Measurements from ENCODE around the gene TMC6.
"Not testable (repeated sequence)": the region's sequence is repeated elsewhere in the genome, so short reads cannot be mapped to it uniquely, and the experiment has no call there.

Gene TMC6

DNA sequence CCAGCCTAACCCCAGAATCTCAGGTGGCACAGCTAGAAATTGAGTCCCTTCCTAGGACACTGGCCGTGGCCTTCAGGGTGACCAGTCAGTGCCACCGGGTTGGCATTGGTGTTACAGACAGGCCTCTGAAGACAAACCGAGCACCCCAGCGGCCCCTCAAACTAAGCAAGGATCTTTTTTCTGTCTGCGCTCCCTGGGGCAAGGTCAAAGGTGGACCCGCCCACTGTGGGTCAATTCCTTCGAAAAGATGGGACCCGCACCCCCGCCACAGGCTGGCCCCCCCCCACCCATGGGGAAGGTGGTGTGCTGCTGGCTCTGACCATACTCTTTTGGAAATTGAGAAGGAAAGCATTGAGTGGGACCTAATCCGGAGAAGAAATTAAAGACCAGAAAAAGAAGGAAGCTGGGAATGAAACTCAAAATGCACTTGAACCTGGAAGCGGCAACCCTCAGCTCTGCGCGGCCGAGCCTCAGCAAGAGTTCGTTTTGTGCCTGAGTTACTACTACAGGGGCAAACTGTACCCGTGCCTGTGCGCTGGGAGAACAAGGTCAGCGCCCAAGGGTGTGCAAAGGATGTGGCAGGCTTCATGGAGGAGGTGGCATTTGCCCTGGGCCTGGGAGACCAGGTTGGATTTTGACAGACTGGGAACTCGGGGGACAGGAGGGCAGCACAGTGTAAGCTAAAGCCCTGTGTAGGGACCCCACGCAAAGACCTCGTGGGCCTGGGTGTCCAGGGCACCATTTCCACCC lies 20.4 kb downstream of the TMC6 start:
- no peak for DNase-seq

DNA sequence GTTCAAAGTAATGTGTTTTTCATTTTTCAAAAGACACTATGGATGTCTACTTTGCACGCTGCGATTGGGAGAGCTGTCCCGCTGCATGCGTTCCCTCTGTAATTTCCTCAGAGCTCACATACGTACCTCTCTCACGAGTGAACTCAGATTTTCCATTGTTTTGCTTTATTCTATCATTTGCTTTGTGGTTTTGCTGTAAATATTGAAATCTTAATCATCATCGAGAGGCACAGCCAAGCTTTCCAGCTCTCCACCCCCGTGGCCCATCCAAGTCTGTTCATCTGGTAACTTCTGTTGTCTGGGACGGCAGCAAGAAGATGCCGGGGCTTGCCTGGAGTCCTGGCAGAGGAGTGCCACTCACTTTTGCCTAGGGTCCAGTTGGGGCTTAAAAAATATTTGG lies 21.1 kb downstream of the TMC6 start:
- no peak for DNase-seq

DNA sequence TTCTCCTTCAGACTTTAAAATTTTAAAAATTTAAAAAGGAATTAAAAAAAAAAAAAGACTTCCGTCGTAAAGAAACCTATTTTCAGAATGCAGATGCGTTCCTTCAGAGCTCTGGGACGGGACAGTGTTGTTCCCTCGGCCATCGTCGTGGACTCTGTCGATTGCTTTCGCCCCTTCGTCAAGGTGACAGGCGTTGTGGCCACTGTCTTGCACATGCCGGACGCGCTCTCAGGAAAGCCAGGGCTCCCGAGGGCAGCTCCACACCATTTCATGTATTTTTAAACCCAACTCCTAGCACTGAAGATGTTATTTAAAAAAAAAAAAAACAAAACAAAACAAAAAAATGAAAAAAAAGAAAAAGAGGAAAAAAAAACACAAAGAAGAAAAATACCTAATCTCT lies 22.3 kb downstream of the TMC6 start:
- no peak for DNase-seq

DNA sequence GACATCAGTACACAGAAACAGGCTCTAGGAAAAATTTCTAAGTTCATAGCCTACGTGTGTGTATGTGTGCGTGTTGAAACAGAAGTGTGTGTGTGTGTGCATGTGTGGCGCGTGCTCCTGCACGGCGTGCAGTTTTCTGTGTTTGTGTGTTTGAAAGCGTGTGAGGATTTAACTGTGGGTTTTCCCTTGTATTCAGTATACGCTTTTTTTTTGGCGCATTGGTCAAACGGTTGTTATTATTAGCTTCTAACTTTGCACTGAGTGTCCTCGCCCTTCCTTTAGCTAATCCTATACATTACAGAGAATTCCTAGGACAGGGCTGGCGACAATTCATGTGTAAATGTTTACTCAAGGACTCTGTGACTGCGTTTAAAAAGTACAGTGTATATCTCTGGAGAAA lies 23.0 kb downstream of the TMC6 start:
- no peak for DNase-seq

DNA sequence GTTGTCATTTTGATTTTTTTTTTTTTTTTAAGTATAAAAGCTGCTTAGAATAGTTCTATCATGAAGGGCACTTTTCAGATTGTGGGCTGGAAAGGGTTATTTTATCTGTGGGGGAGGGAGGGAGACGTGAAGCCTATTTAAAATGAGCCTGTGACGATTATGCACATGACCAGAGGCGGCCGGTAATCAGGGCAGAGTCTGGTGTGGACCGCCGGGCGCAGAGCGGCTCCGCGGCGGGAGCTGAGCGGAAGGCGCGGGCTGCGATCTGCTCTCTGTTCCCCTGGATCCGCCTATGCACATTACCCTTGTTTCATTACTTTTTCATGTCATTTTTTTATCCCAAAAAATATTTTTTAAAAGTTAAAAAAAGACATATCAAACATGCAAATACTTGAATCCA lies 23.5 kb downstream of the TMC6 start:
- no peak for DNase-seq

DNA sequence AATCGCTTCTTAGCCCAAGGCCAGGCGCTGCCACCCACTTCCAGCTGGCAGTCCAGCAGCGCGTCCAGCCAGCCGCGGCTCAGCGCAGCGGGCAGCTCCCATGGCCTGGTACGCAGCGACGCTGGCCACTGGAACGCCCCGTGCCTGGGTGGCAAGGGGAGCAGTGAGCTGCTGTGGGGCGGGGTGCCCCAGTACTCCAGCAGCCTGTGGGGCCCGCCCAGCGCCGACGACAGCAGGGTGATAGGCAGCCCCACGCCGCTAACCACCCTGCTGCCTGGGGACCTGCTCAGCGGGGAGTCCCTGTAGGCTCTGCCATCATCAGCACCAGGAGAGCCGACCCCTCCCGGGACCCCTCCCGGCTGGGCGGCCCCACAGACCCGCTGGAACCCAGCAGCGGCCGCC lies 24.0 kb downstream of the TMC6 start:
- no peak for DNase-seq

DNA sequence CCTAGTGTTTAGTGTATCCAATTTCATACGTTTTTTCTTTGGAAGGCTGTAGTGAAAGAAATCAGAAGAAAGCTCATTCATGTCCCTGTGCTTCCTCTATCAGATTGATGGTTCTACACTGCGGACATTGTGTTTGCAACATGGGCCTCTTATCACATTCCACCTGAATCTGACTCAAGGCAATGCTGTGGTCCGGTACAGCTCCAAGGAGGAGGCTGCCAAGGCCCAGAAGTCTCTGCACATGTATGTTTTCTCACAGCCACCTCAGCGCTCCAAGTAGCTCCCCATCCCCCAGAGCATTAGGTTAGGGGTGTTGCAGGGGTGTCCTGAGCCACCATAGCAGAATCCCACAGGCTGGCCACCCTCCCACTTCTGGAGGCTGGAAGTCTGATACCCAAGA lies 25.2 kb downstream of the TMC6 start:
- no peak for DNase-seq

DNA sequence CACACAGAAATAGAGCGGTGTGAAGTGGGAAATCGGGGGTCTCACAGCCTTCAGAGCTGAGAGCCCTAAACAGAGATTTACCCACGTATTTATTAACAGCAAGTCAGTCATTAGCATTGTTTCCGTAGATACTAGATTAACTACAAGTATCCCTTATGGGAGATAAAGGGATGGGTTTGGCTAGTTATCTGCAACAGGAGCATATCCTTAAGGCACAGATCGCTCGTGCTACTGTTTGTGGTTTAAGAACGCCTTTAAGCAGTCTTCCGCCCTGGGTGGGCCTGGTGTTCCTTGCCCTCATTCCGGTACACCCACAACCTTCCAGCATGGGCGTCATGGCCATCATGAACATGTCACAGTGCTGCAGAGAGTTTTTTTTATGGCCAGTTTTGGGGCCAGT lies 27.0 kb downstream of the TMC6 start:
- no peak for DNase-seq

DNA sequence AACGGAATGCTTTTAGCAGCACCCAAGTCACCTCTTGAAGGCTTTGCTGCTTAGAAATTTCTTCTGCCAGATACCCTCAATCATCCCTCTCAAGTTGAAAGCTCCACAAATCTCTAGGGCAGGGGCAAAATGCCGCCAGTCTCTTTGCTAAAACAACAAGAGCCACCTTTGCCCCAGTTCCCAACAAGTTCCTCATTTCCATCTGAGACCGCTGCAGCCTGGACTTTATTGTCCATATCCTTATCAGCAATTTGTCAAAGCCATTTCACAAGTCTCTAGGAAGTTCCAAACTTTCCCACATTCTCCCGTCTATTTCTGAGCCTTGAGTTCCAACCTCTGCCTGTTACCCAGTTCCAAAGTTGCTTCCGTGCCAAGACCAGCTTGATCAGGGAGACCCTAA lies 27.4 kb downstream of the TMC6 start:
- peak; percentile 28 for DNase-seq

DNA sequence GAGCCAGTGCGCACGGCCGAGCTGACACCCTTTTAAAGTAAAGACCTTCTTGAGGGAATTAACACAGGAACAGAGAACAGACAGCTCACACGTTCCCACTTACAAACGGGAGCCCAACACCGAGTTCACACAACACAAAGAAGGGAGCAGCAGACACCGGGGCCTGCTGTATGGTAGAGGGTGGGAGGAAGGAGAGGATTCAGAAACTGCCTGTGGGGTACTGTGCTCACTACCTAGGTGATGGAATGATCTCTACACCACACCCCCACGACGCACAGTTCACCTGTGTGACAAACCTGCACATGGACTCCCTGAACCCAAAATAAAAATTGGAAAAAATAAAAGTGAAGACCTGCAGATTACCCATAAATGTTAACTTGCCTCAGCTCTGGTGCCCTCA lies 32.5 kb downstream of the TMC6 start:
- DNase-seq = no peak

DNA sequence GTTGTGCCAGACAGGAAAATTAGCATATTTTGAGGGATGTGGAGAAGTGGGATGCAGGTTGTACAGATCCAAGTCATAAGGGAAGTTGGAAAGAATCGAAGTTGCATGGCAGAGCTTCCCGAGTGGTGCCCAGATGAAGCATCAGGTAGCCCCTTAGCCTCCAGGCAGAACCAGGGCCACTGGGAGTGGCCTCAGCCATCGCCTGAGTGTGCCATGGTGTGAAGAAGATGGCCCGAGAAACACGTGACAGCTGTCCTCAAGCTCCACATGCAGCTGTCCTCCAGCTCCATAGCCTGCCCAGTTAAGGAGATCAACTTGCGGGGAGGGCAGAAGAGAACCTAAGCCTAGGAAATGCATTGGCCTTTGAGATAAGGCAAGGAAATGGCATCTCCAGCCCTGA lies 33.5 kb downstream of the TMC6 start:
- no peak for DNase-seq

DNA sequence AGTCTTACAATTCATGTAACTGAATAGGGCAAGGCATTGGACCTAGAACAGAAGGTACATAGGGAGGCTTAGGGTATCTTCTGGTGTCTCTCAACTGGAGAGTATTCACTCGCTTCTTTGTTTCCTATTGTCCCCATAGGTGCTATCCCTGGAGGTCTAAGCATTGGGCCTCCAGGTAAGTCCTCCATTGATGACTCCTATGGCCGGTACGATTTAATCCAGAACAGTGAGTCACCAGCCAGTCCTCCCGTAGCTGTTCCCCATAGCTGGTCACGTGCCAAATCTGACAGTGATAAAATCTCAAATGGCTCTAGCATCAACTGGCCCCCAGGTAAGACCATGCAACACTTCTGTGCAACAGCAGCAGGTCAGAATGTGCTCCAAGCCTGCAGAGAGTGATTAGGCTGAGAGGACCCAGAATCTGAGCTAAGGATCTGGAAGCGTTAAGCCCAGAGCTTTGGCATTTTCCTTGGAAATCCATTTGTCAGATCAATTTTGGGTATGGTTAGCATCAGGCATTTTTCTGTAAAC lies 35.7 kb downstream of the TMC6 start:
- no peak for DNase-seq

DNA sequence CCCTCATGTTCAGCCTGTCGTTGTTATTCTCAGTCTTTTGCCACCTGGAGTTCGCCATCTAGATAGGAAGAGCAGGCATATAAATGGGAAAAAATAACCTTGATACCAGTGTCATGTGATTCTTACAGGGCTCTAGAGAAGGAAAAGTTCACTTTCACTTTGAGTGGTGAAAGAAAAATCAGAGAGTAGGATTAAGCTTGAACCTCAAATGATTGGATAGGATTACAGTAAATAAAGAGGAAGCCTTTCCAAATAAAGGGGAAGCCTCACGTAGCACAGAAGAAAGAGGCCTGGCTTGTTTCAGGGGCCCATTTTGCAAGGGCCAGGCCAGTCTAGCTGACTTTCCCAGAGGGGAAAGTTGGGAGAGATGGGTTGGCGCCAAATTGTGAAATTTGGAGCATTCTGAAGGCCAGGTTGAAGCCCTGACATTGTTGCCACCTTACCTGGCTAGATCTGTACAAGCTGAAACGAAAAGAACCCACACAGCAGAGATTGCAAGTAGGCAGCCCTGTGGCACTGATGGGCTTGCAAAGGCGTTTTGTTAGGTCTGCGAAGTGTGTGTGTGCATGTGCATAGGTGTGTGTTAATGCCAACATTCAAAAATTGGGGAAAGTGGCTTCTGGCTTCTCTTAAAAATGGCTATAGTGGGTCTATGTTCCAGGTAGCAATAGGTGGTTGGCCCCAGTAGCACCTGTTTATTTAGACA lies 38.8 kb downstream of the TMC6 start:
- DNase-seq = peak; percentile 50

DNA sequence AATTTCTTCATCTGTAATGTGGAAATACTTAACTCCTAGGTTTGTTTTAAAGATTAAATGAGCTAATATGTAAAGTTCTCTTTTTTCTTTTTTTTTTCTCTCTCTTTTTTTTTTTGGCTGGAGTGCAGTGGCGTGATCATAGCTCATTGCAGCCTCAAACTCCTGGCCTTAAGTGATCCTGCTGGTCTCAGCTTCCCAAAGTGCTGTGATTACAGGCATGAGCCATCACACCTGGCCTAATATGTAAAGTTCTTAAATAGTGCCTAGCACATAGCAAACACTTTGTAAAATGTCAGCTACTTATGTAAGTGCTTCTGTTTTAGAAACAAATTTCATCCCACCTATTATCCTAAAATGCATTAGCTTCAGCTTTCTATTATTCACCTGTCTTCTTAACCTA lies 40.0 kb downstream of the TMC6 start:
- no peak for DNase-seq

DNA sequence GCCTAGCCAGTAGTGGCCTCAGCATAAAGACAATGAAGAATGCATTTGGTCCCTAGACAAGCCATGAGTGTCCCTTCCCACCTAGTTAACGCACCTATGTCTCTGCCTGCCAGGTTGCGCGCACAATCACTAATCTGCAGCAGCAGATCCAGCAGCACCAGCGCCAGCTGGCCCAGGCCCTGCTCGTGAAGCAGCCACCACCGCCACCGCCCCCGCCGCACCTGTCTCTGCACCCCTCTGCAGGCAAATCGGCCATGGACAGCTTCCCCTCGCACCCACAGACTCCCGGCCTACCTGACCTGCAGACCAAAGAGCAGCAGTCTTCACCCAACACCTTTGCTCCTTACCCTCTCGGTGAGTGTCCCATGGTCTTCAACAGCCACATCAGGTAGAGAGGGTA lies 41.8 kb downstream of the TMC6 start:
- DNase-seq = no peak

DNA sequence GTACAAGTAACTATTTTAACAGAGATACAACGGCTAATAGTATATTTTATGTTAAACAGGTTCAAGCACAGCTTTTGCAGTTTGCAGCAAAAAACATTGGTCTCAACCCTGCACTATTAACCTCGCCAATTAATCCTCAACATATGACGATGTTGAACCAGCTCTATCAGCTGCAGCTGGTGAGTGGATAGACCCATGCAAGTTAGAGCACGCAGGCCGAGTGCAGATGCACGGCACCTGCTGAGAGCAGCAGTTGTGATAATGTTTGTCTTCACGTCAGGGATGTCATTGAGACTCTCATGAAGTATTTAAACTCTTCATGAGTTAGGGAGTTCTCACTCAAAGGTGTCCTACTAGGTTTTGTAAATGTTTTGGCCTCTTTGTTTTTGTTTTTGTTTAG lies 45.6 kb downstream of the TMC6 start:
- no peak for DNase-seq

DNA sequence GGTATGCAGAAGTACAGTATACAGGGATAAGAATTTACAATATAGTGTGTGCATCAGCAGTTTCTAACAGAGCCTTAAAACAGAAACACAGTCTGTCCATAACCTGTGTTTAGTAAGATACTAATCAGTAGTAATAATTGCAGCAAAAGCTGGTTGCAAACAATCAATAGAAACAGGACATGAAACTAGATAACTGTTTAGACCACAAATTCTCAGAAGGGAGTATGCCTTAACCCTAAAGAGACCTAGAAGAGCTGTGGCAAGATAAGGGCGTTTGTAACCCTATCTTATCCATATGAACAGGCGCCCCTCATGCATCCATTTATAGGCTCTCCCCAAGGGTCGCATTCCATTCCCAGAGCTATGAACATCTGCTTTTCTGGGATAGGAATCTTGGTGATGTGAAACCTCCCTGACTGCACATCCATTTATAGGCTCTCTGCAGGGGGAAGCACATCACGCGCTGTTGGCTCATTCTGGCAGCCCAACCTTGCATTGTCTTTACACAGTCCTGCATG lies 46.1 kb downstream of the TMC6 start:
- DNase-seq = peak; percentile 64

DNA sequence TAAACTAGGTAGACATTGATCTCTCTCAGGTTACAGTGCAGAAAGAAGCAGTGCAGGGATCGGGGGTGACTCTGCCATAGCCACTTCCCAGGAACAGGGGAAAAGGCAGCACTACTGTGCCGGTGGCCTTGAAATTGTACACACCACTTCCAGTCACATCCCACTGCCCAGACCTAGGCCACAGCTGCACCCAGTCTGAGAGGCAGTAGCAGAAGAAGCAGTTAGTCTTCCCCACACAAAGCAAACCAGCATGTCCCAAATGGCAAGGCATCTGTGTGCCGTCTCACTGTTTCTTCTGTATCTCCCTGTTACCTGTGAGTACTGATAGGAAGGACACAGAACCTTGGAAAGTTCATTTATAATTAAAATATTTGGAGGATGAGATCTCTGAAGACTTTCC lies 47.0 kb downstream of the TMC6 start:
- DNase-seq = no peak

DNA sequence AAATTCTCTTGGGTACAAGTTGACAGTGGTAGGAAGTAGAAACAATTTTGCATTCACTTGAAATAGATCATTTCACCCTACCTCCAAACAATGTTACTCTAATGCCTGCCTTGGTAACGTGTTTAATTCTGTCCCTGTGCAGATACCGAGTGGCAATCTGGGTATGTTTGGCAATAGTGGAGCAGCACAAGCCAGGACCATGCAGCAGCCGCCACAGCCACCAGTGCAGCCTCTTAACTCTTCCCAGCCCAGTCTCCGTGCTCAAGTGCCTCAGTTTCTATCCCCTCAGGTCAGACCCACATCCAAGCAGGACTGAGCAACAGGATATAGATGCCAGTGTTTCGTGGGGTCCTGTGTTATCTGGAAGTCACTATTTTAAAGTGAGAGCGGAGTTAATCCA lies 49.3 kb downstream of the TMC6 start:
- DNase-seq = no peak

DNA sequence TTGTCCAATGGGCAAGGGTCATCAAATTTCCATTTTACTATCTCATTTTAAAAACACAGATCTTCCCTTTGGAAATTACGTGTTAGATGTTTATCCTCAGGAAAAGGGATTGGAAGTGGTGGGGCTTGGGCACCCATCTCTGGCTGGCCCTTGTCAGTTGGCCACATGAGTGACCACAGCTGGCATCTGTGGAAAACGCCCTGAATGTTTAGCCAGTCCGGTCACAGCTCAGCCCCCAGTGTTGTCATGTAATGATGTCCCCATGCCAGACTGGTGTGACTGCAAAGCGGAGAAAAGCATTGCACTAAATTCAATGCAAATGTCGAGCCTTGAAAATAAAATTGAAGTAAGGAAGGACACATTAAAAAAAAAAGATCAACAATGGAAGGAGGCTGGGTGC lies 53.0 kb downstream of the TMC6 start:
- DNase-seq = no peak

DNA sequence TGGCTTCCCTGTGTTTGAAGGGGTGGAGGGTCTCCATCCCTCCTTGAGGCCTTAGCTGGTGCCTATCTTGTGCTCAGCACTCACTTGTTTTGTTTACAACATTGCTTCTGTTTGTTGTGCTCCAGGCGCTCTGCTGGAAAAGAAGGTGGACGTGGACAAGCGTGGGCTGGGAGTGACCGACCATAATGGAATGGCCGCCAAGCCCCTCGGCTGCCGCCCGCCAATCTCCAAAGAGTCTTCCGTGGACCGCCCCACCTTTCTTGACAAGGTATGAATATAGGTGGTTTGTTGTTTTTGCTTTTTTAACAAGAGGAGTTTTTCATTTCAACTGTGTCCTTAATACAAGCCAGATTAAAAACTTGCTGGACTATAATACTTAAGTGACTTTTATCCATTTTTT lies 53.5 kb downstream of the TMC6 start:
- DNase-seq = no peak

DNA sequence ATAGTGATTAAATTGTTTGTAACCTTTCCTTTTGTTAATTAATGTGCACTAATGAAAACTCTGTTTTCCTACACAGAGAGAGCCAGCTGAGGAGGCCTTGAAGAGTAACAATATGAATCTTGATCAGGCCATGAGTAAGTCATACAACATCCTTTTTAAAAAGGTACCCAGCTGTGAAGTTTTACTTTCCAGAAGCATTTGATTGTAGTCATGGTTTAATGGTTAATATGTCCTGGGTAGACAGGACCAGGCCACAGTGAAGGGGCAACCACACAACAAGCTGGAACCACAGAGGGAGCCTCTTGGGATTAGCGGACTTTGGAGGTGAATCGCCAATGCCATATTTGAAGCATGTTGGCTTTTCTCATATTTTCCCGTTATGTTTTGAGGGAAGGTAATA lies 55.6 kb downstream of the TMC6 start:
- no peak for DNase-seq

DNA sequence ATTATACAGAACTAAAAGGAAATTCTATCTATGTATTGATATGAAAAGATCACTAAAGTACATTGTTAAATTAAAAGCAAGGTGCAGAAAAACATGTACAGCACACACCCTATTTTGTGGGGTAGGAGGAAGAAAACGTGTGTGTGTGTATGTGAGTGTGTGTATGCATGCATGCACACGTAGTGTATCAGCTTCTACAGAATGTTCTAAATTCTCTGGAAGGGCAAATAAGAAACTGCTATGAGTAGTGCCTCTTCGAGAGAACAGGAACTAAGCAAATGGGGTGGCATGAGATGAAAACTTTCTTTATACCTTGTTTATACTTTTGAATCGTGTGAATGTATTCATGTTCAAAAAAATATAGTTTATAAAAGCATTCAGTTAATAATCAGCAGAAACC lies 58.9 kb downstream of the TMC6 start:
- no peak for DNase-seq

DNA sequence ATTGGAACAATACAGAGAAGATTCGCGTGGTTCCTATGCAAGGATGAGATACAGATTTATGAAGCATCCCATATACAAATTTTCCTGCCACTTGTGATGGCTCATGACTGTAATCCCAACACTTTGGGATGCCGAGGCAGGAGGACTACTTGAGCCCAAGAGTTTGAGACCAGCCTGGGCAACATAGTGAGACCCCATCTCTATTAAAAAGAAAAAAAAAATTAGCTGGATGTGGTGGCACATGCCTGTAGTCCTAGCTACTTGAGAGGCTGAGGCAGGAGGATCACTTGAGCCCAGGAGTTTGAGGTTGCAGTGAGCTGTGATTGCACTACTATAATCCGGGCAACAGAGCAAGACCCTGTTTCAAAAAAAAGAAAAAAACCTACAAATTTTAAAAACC lies 61.6 kb downstream of the TMC6 start:
- not testable (repeated sequence) for DNase-seq

DNA sequence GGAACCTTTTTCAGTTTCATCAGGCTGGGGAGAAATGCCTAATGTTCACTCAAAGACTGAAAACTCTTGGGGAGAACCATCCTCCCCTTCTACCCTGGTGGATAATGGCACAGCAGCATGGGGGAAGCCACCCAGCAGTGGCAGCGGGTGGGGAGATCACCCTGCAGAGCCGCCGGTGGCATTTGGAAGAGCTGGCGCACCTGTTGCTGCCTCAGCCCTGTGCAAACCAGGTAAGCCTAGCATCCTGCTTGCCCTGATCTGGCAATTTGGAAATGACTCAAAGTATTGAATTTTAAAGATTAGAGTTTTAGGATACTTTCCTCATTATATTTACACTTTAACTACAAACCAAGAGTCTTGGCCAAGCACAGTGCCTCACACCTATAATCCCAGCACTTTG lies 63.8 kb downstream of the TMC6 start:
- no peak for DNase-seq
